ENCODE data around the gene TENM4.

DNA sequence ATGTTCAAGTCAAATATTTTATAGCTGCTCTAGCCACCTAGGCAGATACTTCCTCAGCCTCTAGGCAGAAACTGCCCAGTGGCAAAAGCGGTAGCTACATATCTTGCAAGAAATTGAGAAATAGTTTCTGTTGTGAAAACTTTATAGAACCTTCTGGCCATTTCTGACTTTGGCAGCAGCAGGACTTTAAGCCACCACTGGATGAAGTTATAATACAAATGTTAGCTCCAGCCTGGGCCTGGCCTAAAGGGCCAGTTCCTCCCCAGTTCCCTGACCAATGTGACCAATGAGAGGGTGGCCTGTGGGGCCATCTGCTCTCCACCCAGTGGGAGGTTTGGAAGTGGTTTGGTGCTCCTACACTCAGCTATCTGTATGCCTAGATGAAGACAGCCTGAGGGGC, 612.2 kb downstream of the TENM4 start:
- TF ChIP-seq, protein P1, sequence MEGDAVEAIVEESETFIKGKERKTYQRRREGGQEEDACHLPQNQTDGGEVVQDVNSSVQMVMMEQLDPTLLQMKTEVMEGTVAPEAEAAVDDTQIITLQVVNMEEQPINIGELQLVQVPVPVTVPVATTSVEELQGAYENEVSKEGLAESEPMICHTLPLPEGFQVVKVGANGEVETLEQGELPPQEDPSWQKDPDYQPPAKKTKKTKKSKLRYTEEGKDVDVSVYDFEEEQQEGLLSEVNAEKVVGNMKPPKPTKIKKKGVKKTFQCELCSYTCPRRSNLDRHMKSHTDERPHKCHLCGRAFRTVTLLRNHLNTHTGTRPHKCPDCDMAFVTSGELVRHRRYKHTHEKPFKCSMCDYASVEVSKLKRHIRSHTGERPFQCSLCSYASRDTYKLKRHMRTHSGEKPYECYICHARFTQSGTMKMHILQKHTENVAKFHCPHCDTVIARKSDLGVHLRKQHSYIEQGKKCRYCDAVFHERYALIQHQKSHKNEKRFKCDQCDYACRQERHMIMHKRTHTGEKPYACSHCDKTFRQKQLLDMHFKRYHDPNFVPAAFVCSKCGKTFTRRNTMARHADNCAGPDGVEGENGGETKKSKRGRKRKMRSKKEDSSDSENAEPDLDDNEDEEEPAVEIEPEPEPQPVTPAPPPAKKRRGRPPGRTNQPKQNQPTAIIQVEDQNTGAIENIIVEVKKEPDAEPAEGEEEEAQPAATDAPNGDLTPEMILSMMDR (IDR thresholded peaks at IDR 0.05), result no peak
- TF ChIP-seq, protein P2, sequence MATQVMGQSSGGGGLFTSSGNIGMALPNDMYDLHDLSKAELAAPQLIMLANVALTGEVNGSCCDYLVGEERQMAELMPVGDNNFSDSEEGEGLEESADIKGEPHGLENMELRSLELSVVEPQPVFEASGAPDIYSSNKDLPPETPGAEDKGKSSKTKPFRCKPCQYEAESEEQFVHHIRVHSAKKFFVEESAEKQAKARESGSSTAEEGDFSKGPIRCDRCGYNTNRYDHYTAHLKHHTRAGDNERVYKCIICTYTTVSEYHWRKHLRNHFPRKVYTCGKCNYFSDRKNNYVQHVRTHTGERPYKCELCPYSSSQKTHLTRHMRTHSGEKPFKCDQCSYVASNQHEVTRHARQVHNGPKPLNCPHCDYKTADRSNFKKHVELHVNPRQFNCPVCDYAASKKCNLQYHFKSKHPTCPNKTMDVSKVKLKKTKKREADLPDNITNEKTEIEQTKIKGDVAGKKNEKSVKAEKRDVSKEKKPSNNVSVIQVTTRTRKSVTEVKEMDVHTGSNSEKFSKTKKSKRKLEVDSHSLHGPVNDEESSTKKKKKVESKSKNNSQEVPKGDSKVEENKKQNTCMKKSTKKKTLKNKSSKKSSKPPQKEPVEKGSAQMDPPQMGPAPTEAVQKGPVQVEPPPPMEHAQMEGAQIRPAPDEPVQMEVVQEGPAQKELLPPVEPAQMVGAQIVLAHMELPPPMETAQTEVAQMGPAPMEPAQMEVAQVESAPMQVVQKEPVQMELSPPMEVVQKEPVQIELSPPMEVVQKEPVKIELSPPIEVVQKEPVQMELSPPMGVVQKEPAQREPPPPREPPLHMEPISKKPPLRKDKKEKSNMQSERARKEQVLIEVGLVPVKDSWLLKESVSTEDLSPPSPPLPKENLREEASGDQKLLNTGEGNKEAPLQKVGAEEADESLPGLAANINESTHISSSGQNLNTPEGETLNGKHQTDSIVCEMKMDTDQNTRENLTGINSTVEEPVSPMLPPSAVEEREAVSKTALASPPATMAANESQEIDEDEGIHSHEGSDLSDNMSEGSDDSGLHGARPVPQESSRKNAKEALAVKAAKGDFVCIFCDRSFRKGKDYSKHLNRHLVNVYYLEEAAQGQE (IDR thresholded peaks at IDR 0.05; ENCODE audit: insufficient read depth in 1 of 2, low read depth in 2 of 2, low read length in 1 of 2), result no peak
- no peak for TF ChIP-seq POLR2AphosphoS5 (IDR thresholded peaks at IDR 0.05; ENCODE audit: low read depth, low read length)
- TF ChIP-seq SIN3A (IDR thresholded peaks at IDR 0.05; ENCODE audit: borderline replicate concordance, insufficient read depth, low read depth, low read length), result no peak
